Frontal cortex (tissue), 4 donors: Measurements from ENCODE around the gene MC5R. TPM values are rescaled to one million over a fixed set of nuclear protein-coding genes. Genes with fewer than 3 reads are reported as not detected.
"Not testable (repeated sequence)": the region's sequence is repeated elsewhere in the genome, so short reads cannot be mapped to it uniquely, and the experiment has no call there.

Experiments
- DNase-seq, 2 donors: peaks; one replicate each; pipeline ENCODE4 v3.0.0; 2012; ENCODE audit warnings: low spot score in 2 of 2
- FAIRE-seq: peaks from 2 replicates; lab custom pipeline; 2012; peaks lifted over from hg19 to GRCh38; lab: Jason Lieb, UNC
- total RNA-seq: library from RNA; depleted of rRNA; stranded (reverse); fragments of >200 nt; gene quantifications from one replicate; pipeline ENCODE4 v1.2.3, GENCODE V29; 2014
- donor health status: control.
- donor health status: control.
- donor health status: control.

The MC5R gene
- total RNA-seq, 1 donor from 2014 or later, result 2.9 TPM

GRCh38 chr18:13835202-13835601 lies 11.3 kb downstream of the MC5R start:
- no peak for DNase-seq
- no peak for FAIRE-seq

- no peak for FAIRE-seq
Measured at GRCh38 chr18:13836559-13836958, 12.6 kb downstream of the MC5R start.

GRCh38 chr18:13849791-13850190 lies 25.8 kb downstream of the MC5R start:
- no peak for FAIRE-seq

More at GRCh38 chr18:13836559-13836958, 12.6 kb downstream of the MC5R start:
- no peak for DNase-seq

GRCh38 chr18:13862898-13863297 lies 38.9 kb downstream of the MC5R start:
- FAIRE-seq, DNase-seq: not testable (repeated sequence)

More at GRCh38 chr18:13849791-13850190, 25.8 kb downstream of the MC5R start:
- no peak for DNase-seq

- FAIRE-seq, result no peak
- DNase-seq, result peak in 1 of 2 donors; percentile 27
Measured at GRCh38 chr18:13868501-13869271, 44.7 kb downstream of the MC5R start.

GRCh38 chr18:13871701-13872100 lies 47.8 kb downstream of the MC5R start:
- no peak for FAIRE-seq
- DNase-seq, result no peak

GRCh38 chr18:13872373-13872772 lies 48.4 kb downstream of the MC5R start:
- DNase-seq, result no peak
- no peak for FAIRE-seq

GRCh38 chr18:13872932-13873331 lies 49.0 kb downstream of the MC5R start:
- DNase-seq, result no peak
- no peak for FAIRE-seq

GRCh38 chr18:13874558-13874957 lies 50.6 kb downstream of the MC5R start:
- no peak for DNase-seq
- no peak for FAIRE-seq

Other genes starting within 250 kb of the MC5R start
- gene FAM210A, start 97.6 kb upstream of the MC5R start, total RNA-seq, result 29.8 TPM
- gene RNMT, start 97.5 kb upstream of the MC5R start, total RNA-seq, result 41.2 TPM
- gene MC2R, start 91.4 kb downstream of the MC5R start, total RNA-seq, result under 0.01 TPM